ENCODE measurements around the gene NPAS3. TPM values are rescaled to one million over a fixed set of nuclear protein-coding genes. Genes with fewer than 3 reads are reported as not detected.

Gene NPAS3
- polyA plus RNA-seq, 2 of the 4 experiments (the other 2 are of a cell fraction): not detected

DNA sequence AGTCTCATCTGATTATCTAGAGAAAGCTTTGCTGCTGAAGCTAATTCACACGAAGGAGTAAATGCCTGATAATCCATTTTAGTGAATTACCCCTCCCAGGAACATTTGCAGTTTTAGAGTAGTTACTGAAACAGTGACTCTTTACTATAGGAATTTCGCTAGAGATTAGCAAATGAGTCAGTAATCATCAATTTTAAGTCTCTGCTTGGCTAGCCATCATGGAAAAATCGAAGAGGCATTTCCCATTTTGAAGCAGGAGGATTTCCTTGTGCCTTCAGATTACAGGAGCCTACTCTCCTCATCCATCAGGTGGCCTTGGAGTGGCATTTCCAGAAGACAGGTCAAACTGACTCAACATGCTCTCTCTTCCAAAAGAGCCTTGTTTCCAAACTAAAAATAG is 857.7 kb downstream of the NPAS3 start:
- TF ChIP-seq ZC3H11A (IDR thresholded peaks at IDR 0.05) (no peak), POLR2AphosphoS2 (conservative IDR thresholded peaks at IDR 0.05; ENCODE audit: low read length) (no peak), MYC (IDR thresholded peaks at IDR 0.05; ENCODE audit: borderline replicate concordance, low read length) (no peak), ZFP36 (IDR thresholded peaks at IDR 0.05; ENCODE audit: borderline replicate concordance, partially characterized antibody) (no peak), PBX3 (IDR thresholded peaks at IDR 0.05) (no peak), BCL3 (IDR thresholded peaks at IDR 0.05) (no peak), EP300 (IDR thresholded peaks at IDR 0.05) (no peak), FOSL2 (IDR thresholded peaks at IDR 0.05) (no peak), FOSL2 (CRISPR knock-in tag; IDR thresholded peaks at IDR 0.05) (no peak), BHLHE40 (IDR thresholded peaks at IDR 0.05; ENCODE audit: low read depth, low read length) (no peak), CEBPB (IDR thresholded peaks at IDR 0.05) (no peak), CHD4 (IDR thresholded peaks at IDR 0.05; ENCODE audit: borderline replicate concordance) (no peak), EHMT2 (IDR thresholded peaks at IDR 0.05; ENCODE audit: low read depth) (no peak), USF2 (IDR thresholded peaks at IDR 0.05) (no peak), NFE2L2 (conservative IDR thresholded peaks at IDR 0.05; ENCODE audit: low read length) (no peak)
- TF ChIP-seq, protein P1, sequence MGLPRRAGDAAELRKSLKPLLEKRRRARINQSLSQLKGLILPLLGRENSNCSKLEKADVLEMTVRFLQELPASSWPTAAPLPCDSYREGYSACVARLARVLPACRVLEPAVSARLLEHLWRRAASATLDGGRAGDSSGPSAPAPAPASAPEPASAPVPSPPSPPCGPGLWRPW (IDR thresholded peaks at IDR 0.05): no peak
- FAIRE-seq: no peak
- H3K9me3 ChIP-seq: no peaks in the 10 kb centered on the region
- DNase-seq (ENCODE audit: low read depth in 1 of 2, low spot score in 1 of 2): no peak
- no peak overlapping the region for H3K4me3 ChIP-seq
- CTCF ChIA-PET: interaction anchor here (0.7 kb wide), 1 partner anchor 320 kb away, joined by 3 read pairs; no protein-coding TSS in a partner anchor
- ATAC-seq: no peak
- WGBS (ENCODE audit: missing lambda C conversion rate): 1% methylated on average over 3 of the region's 3 CpGs
- POLR2A ChIA-PET: no interaction called here
- no peak overlapping the region for H3K4me2 ChIP-seq
- 0 out of 3 replicates have a peak, but pooled peaks cover 3% of the 10 kb centered on the region for H3K4me1 ChIP-seq
- no peak overlapping the region for H3K27ac ChIP-seq

DNA sequence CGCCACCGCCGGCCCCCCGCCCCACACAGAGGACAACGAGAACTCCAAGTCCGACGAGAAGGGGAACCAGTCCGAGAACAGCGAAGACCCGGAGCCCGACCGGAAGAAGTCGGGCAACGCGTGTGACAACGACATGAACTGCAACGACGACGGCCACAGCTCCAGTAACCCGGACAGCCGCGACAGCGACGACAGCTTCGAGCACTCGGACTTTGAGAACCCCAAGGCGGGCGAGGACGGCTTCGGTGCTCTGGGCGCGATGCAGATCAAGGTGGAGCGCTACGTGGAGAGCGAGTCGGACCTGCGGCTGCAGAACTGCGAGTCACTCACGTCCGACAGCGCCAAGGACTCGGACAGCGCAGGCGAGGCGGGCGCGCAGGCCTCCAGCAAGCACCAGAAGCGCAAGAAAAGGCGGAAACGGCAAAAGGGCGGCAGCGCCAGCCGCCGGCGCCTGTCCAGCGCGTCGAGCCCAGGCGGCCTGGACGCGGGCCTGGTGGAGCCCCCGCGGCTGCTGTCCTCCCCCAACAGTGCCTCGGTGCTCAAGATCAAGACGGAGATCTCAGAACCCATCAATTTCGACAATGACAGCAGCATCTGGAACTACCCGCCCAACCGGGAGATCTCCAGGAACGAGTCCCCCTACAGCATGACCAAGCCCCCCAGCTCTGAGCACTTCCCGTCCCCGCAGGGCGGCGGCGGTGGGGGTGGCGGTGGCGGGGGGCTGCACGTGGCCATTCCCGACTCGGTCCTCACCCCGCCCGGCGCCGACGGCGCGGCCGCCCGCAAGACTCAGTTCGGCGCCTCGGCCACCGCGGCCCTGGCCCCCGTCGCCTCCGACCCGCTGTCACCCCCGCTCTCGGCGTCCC is 861.3 kb downstream of the NPAS3 start:
- no peak for ATAC-seq
- Histone ChIP-seq H3K27ac (no peak overlapping the region), H3K4me1 (no peaks in the 10 kb centered on the region), H3K9me3 (no peaks in the 10 kb centered on the region), H3K4me2 (no peak overlapping the region), H3K4me3 (no peak overlapping the region)
- no peak for DNase-seq (ENCODE audit: low read depth in 1 of 2, low spot score in 1 of 2)
- no peak for TF ChIP-seq EP300 (IDR thresholded peaks at IDR 0.05)
- TF ChIP-seq, protein P2, sequence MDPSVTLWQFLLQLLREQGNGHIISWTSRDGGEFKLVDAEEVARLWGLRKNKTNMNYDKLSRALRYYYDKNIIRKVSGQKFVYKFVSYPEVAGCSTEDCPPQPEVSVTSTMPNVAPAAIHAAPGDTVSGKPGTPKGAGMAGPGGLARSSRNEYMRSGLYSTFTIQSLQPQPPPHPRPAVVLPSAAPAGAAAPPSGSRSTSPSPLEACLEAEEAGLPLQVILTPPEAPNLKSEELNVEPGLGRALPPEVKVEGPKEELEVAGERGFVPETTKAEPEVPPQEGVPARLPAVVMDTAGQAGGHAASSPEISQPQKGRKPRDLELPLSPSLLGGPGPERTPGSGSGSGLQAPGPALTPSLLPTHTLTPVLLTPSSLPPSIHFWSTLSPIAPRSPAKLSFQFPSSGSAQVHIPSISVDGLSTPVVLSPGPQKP (IDR thresholded peaks at IDR 0.05; ENCODE audit: low read depth, low read length): no peak
- TF ChIP-seq CEBPB (IDR thresholded peaks at IDR 0.05): no peak
- no peak for TF ChIP-seq E2F6 (IDR thresholded peaks at IDR 0.05; ENCODE audit: borderline replicate concordance, low read depth)
- no peak for TF ChIP-seq JUN (IDR thresholded peaks at IDR 0.05)
- TF ChIP-seq, protein P1 (IDR thresholded peaks at IDR 0.05): no peak
- no peak for TF ChIP-seq HDAC2 (IDR thresholded peaks at IDR 0.05)
- no peak for TF ChIP-seq GATA3 (IDR thresholded peaks at IDR 0.05; ENCODE audit: borderline replicate concordance)
- TF ChIP-seq EHMT2 (IDR thresholded peaks at IDR 0.05; ENCODE audit: low read depth): no peak
- no peak for TF ChIP-seq FOSL2 (IDR thresholded peaks at IDR 0.05)
- no peak for TF ChIP-seq FOSL2 (CRISPR knock-in tag; IDR thresholded peaks at IDR 0.05)
- TF ChIP-seq NPAS2 (CRISPR knock-in tag; IDR thresholded peaks at IDR 0.05; ENCODE audit: borderline replicate concordance): no peak
- no peak for FAIRE-seq
- POLR2A ChIA-PET: no interaction called here
- CTCF ChIA-PET: no interaction called here
- WGBS (ENCODE audit: missing lambda C conversion rate): 79% methylated on average over 68 of the region's 100 CpGs

Data from A549 (cell line).